Fibroblast of lung (primary cell): ENCODE results near the gene PBOV1.

Experiments used
- CTCF ChIP-seq, 2 donors: IDR thresholded peaks in 1 of 2; conservative IDR thresholded peaks in 1 of 2; 1 replicate in 1 of 2; 2 replicates in 1 of 2; pipeline ENCODE4 v1.5.1; 2011 to 2012; ENCODE audit warnings: low read length in 2 of 2, control low read depth in 1 of 2, inconsistent platforms in 1 of 2, low read depth in 1 of 2, mild to moderate bottlenecking in 1 of 2
- EZH2 ChIP-seq: IDR thresholded peaks from 2 replicates; pipeline ENCODE4 v1.5.1; 2012; ENCODE audit warnings: low read length, control low read depth, mild to moderate bottlenecking; ENCODE audit errors: missing control alignments

DNA sequence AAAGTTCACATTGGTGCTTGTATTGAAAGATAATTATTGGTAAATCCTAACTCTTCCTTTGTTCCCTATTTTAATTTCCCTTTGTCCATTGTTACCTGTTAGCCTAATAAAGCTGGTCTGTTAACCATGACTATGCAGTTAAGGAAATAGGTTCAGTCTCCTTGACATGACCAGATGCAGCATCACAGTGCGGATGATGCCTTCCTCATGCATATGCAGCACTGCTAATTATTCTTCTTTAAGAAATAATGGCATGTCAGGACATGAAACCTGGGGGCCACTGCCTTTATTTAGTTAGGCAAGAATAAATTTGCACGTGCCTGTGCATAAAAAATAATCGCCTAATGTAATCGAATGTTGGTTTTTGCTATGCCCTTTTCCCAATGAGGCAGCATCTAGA lies 16.5 kb downstream of the PBOV1 start:
- TF ChIP-seq CTCF (conservative IDR thresholded peaks at IDR 0.05 in 1 of 2, IDR thresholded peaks at IDR 0.05 in 1 of 2; ENCODE audit: low read depth in 1 of 2, low read length in 2 of 2) (no peak), EZH2 (no peak)
